Upper lobe of left lung (tissue), 6 donors: ENCODE measurements around the gene LTA4H. TPM values are rescaled to one million over a fixed set of nuclear protein-coding genes. Genes with fewer than 3 reads are reported as not detected.

Experiments
- ATAC-seq, 2 donors: fragments of 200-7000 bp; cut with Tn5 transposase; one replicate each; pipeline ENCODE4 v1.9.1; 2022; ENCODE audit warnings: mild to moderate bottlenecking in 2 of 2, moderate library complexity in 2 of 2; ENCODE audit not compliant: low FRiP score in 2 of 2
- DNase-seq, 2 donors: peaks; one replicate each; pipeline ENCODE4 v3.0.0-alpha.2; 2019 to 2020
- H3K27ac ChIP-seq, 4 donors: fragments of 200-600 bp; sonication (generic); one replicate each; pipeline ENCODE4 v1.5.1; 2016 to 2019
- H3K27me3 ChIP-seq, 4 donors: fragments of 200-600 bp; sonication (generic); one replicate each; pipeline ENCODE4 v1.5.1; 2017 to 2019
- H3K36me3 ChIP-seq, 4 donors: fragments of 200-600 bp; sonication (generic); one replicate each; pipeline ENCODE4 v1.5.1; 2016 to 2019
- H3K4me1 ChIP-seq, 4 donors: fragments of 200-600 bp; sonication (generic); one replicate each; pipeline ENCODE4 v1.5.1; 2018 to 2019
- H3K4me3 ChIP-seq, 4 donors: fragments of 200-600 bp; sonication (generic); one replicate each; pipeline ENCODE4 v1.5.1; 2017 to 2019; ENCODE audit warnings: mild to moderate bottlenecking in 2 of 4, moderate library complexity in 1 of 4
- H3K9me3 ChIP-seq, 4 donors: fragments of 200-600 bp; sonication (generic); one replicate each; pipeline ENCODE4 v1.5.1; 2018 to 2019
- EP300 ChIP-seq, 4 donors: sonication (generic); formaldehyde crosslinking; IDR thresholded peaks; one replicate each; pipeline ENCODE4 v1.5.1; 2017; ENCODE audit warnings: antibody characterized with exemption in 4 of 4, control low read depth in 2 of 4
- POLR2A ChIP-seq, 4 donors: fragments of 450-650 bp; IDR thresholded peaks; one replicate each; pipeline ENCODE4 v1.5.1; 2016 to 2017; ENCODE audit warnings: antibody characterized with exemption in 4 of 4, mild to moderate bottlenecking in 2 of 4
- POLR2AphosphoS5 ChIP-seq, 2 donors: sonication (generic); formaldehyde crosslinking; IDR thresholded peaks; one replicate each; pipeline ENCODE4 v1.5.1; 2017; ENCODE audit warnings: antibody characterized with exemption in 2 of 2
- WGBS, 2 donors: methylation state at CpG; one replicate each; pipeline ENCODE4 v1.1.5; 2017 to 2018; 5-methylcytosine and 5-hydroxymethylcytosine counted together
- total RNA-seq, 6 donors: library from RNA; depleted of rRNA in 4 of 6; stranded (reverse); fragments of >200 nt in 4 of 6; gene quantifications; one replicate each; pipeline versions ENCODE4 v1.1.0 to v1.2.1, GENCODE V29; 2016 to 2021
- TF ChIP-seq, protein P1 (sequence below), 6 experiments: fragments of 450-650 bp in 4 of 6; fragments of 200-600 bp in 2 of 6; sonication (generic) in 2 of 6; IDR thresholded peaks; one replicate each; pipeline ENCODE4 v1.5.1; 2016 to 2019; ENCODE audit warnings: antibody characterized with exemption in 6 of 6
- donor health status: DM: no; HTN: no; CAD: no; lungs with moderate emphysema.
- donor health status: DM: no; HTN: yes; CAD: no; lungs with severe emphysema.

The LTA4H gene
- total RNA-seq, 6 donors from 2014 or later: 110 to 314 (median 254) TPM

DNA sequence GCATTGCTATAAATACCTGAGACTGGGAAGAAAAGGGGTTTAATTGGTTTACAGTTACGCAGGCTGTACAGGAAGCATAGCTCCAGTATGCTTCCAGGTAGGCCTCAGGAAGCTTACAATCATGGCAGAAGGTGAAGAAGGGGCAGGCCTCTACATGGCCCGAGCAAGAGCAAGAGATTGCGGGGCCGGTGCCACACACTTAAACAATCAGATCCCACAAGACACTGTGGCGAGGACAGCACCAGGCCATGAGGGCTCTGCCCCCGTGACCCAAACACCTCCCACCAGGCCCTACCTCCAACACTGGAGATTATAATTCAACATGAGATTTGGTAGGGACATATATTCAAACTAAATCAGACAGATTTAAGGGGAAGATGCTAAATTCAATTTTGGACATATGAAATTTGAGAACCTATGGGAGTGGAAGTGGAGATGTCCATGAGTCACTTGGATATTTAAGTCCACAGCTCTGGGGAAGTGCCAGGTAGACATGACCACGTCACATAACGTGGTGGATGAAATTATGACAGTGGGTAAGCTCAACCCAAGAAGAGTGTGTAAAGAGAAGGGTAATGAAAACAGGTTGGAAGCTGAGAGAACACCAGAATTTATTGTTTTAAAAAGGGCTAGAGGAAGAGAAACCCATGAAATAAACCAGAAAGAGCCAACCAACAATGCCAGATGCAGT, 1.5 kb upstream of the LTA4H start:
- Histone ChIP-seq H3K27me3 (no peaks in the 10 kb centered on the region), H3K4me3 (no peak overlapping the region), H3K36me3 (no peaks in the 10 kb centered on the region), H3K9me3 (no peaks in the 10 kb centered on the region), H3K4me1 (peaks cover 0 to 22% (median 13%) of the 10 kb centered on the region in 4 donors), H3K27ac (peak overlapping the region in 3 of 4 donors; percentile 24 to 67 (median 42))
- 91 to 93% methylated on average over 8 of the region's 8 CpGs for WGBS, 2 donors
- ATAC-seq (no peak), DNase-seq (no peak)
- TF ChIP-seq POLR2AphosphoS5 (IDR thresholded peaks at IDR 0.05) (no peak), EP300 (IDR thresholded peaks at IDR 0.05) (no peak), POLR2A (IDR thresholded peaks at IDR 0.05) (no peak)
- TF ChIP-seq, protein P1, sequence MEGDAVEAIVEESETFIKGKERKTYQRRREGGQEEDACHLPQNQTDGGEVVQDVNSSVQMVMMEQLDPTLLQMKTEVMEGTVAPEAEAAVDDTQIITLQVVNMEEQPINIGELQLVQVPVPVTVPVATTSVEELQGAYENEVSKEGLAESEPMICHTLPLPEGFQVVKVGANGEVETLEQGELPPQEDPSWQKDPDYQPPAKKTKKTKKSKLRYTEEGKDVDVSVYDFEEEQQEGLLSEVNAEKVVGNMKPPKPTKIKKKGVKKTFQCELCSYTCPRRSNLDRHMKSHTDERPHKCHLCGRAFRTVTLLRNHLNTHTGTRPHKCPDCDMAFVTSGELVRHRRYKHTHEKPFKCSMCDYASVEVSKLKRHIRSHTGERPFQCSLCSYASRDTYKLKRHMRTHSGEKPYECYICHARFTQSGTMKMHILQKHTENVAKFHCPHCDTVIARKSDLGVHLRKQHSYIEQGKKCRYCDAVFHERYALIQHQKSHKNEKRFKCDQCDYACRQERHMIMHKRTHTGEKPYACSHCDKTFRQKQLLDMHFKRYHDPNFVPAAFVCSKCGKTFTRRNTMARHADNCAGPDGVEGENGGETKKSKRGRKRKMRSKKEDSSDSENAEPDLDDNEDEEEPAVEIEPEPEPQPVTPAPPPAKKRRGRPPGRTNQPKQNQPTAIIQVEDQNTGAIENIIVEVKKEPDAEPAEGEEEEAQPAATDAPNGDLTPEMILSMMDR (IDR thresholded peaks at IDR 0.05): no peak

DNA sequence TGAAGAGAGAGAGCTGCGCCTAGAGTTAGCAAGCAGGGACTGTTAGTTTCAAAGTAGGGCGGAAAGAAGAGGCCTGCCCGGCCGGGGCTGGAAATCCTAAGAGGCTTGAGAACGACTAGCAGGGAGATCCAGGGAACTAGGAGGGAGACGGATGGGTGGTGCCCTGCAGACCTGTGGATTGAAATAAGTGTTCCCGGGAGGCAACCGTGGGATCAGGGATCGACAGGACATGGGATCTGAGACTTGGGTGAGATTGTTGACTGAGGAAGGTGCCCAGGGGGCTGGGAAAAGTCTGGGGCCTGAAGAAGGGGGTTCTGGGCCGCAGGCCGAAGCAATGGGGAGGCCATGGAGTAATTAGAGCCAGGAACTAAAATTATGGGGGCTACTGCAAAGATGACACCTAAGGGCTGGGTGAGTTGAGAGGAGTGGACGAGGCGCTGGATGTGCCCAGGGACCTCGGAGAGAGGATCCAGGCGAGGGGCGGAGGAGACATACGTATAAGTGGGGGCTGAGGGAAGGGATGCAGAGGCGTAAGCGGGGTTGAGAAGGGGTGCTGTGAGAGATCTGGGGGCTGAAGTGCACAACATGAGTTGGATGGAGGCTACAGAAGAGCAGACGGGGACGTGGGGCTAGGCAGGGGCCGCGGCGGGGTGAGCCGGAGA, 635 bp downstream of the LTA4H start:
- ATAC-seq (peak; percentile 27 to 28), DNase-seq (no peak)
- Histone ChIP-seq H3K4me3 (peak overlapping the region; percentile 77 to 95 (median 84)), H3K27ac (peak overlapping the region; percentile 78 to 97 (median 88)), H3K27me3 (no peaks in the 10 kb centered on the region), H3K4me1 (peaks cover 8 to 43% (median 25%) of the 10 kb centered on the region in 4 donors), H3K9me3 (no peaks in the 10 kb centered on the region), H3K36me3 (no peaks in the 10 kb centered on the region)
- no peak for TF ChIP-seq EP300 (IDR thresholded peaks at IDR 0.05)
- no peak for TF ChIP-seq POLR2AphosphoS5 (IDR thresholded peaks at IDR 0.05)
- TF ChIP-seq POLR2A (IDR thresholded peaks at IDR 0.05): no peak
- TF ChIP-seq, protein P1 (IDR thresholded peaks at IDR 0.05): no peak
- WGBS, 2 donors: 2 to 3% methylated on average over 23 to 25 of the region's 25 CpGs

DNA sequence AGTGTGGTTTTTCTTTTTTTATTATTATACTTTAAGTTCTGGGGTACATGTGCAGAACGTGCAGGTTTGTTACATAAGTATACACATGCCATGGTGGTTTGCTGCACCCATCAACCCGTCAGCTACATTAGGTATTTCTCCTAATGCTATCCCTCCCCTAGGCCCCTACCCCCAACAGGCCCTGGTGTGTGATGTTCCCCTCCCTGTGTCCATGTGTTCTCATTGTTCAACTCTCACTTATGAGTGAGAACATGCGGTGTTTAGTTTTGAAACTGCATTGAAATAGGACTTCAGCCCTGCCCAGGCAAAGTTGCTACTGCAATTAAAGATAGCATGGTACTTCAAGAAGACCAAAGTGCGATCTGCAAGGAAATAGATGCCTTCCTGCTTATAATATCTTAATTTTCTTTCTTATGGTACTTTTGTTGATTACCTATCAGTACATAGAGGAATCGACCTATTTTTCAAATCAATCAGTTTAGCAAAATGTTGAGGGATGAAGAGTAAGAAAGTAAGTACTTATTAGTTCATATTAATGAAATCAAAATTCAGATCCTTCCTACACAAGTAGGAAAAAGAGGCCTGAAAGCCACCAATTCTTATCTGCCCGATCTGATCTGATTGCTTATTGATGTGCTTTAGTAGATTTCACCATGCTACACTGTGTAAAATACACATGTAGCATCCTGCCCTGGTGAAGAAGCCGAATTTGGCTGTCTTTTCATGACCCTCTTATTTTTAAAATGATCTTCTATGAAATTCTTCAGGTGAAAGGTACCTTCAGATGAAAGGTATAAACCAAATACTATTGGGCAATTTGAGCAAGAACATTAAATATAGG, 1.6 kb downstream of the LTA4H start:
- no peaks in the 10 kb centered on the region for H3K9me3 ChIP-seq
- WGBS, 2 donors: 46 to 47% methylated on average over 7 of the region's 7 CpGs
- no peaks in the 10 kb centered on the region for H3K27me3 ChIP-seq
- peak overlapping the region in 3 of 4 donors; percentile 87 to 97 (median 89) for H3K27ac ChIP-seq
- TF ChIP-seq POLR2AphosphoS5 (IDR thresholded peaks at IDR 0.05) (no peak), POLR2A (IDR thresholded peaks at IDR 0.05) (no peak)
- H3K36me3 ChIP-seq: no peaks in the 10 kb centered on the region
- ATAC-seq (no peak), DNase-seq (no peak)
- H3K4me3 ChIP-seq: peak overlapping the region in 3 of 4 donors; percentile 77 to 95 (median 80)
- peaks cover 15 to 45% (median 26%) of the 10 kb centered on the region in 4 donors for H3K4me1 ChIP-seq

DNA sequence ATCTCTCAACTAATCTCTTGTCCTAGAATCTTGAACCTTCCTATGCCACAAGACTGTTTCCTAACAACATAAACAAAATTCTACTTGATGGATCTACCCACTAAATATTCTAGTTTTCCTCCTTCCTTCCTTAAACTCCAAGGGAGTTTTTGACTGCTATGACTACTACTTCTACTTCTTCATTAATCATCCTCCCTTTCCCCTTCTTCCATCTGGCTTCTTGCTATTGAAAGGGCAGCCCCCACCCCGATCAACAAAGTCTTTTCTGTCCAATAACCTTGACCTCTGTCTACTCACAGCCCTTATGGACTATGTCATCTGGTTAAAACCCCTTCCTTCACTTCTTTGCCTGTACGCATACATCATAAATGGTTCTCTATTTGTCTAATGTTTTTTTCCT, 5.6 kb downstream of the LTA4H start:
- H3K4me3 ChIP-seq: no peak overlapping the region

More for the DNA sequence above, 5.6 kb downstream of the LTA4H start:
- ATAC-seq (no peak), DNase-seq (no peak)
- TF ChIP-seq POLR2A (IDR thresholded peaks at IDR 0.05): no peak
- no peak for TF ChIP-seq EP300 (IDR thresholded peaks at IDR 0.05)
- TF ChIP-seq, protein P1 (IDR thresholded peaks at IDR 0.05): no peak
- no peak for TF ChIP-seq POLR2AphosphoS5 (IDR thresholded peaks at IDR 0.05)
- H3K36me3 ChIP-seq: peaks cover 6 to 37% (median 22%) of the 10 kb centered on the region in 4 donors
- no peaks in the 10 kb centered on the region for H3K27me3 ChIP-seq
- 82 to 83% methylated on average over 2 of the region's 2 CpGs for WGBS, 2 donors
- H3K4me1 ChIP-seq: peaks cover 15 to 37% (median 25%) of the 10 kb centered on the region in 4 donors
- H3K9me3 ChIP-seq: no peaks in the 10 kb centered on the region
- peak overlapping the region in 1 of 4 donors; percentile 18 for H3K27ac ChIP-seq
